GM13976 (cell line): Measurements from ENCODE around the gene CMIP.

ENCODE experiments used
- DNase-seq: peaks from one replicate; pipeline ENCODE4 v3.0.0; 2012; ENCODE audit warnings: low spot score
- in situ Hi-C: fragments of 300-500 bp; cut with MboI; formaldehyde crosslinking; loops from one replicate; pipeline ENCODE4 v1.12.0; 2022; ENCODE audit warnings: low sequenced_read_pairs, mixed read lengths, inconsistent platforms; ENCODE audit not compliant: unreplicated experiment
- TF ChIP-seq, protein P1 (sequence below): IDR thresholded peaks from 2 replicates; pipeline ENCODE4 v1.5.1; 2012; ENCODE audit warnings: borderline replicate concordance, mild to moderate bottlenecking; ENCODE audit not compliant: insufficient read depth; ENCODE audit errors: extremely low read depth, missing control alignments, control extremely low read depth

Gene CMIP

DNA sequence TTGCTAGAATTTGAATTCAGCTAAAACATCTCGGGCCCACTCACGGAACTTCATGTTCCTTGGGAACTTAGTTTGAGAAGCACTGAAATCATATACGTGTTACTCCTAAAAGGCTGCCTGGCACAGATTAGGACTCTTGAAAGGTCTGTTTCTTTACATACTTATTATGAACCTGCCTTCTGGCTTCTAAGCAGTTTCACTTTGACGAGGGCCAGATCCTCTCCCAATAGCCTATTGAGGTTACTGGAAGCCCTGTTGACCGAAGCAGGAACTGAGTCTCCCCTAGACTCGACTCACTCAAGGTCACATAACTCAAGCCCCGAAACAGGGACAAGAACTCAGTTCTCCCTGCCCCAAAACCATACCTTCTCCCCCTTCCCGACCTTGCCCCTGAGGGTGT is 212.6 kb downstream of the CMIP start:
- peak; percentile 54 for DNase-seq
- TF ChIP-seq, protein P1, sequence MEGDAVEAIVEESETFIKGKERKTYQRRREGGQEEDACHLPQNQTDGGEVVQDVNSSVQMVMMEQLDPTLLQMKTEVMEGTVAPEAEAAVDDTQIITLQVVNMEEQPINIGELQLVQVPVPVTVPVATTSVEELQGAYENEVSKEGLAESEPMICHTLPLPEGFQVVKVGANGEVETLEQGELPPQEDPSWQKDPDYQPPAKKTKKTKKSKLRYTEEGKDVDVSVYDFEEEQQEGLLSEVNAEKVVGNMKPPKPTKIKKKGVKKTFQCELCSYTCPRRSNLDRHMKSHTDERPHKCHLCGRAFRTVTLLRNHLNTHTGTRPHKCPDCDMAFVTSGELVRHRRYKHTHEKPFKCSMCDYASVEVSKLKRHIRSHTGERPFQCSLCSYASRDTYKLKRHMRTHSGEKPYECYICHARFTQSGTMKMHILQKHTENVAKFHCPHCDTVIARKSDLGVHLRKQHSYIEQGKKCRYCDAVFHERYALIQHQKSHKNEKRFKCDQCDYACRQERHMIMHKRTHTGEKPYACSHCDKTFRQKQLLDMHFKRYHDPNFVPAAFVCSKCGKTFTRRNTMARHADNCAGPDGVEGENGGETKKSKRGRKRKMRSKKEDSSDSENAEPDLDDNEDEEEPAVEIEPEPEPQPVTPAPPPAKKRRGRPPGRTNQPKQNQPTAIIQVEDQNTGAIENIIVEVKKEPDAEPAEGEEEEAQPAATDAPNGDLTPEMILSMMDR: no peak
- in situ Hi-C loops: no loop called here

DNA sequence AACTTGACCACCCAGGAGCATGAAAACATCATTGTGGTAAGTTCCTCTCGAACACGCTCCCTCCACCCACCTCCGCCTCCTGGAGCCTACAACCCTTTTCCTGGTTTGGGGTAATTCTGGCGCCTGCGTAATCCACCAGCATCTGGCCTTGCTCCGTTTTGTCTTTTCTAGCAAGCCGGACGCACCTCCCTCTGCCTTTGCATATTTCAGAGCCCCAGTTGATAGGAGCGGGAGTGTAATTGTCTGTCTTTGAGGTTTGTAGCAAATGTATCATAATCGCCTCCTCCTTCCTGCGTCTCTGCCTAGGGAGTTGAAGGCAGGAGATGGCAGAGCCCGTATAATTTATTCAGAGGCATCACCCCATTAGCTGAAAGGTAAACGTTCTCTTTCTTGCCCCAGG is 213.2 kb downstream of the CMIP start:
- TF ChIP-seq, protein P1: no peak
- no peak for DNase-seq
- in situ Hi-C loops: no loop called here

DNA sequence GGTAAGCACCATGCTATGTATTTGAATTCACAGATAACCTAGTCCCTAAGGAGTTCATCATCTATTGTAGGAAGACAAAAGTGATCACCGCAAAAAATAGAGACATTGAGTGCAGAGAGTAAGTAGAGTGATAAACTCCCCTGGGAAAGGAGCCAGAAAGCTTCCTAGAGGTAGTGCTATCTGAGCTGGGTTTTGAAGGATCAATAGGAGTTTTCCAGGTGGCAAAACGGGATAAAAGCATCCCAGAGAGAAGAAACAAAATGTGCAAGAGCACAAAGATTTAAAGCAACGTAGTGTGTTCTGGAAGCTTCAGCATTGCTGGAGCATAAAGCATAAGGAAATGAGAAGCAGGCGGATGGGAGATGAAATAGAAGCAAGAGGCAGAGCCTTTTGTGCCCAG is 213.8 kb downstream of the CMIP start:
- TF ChIP-seq, protein P1: no peak
- no peak for DNase-seq
- in situ Hi-C loops: no loop called here

DNA sequence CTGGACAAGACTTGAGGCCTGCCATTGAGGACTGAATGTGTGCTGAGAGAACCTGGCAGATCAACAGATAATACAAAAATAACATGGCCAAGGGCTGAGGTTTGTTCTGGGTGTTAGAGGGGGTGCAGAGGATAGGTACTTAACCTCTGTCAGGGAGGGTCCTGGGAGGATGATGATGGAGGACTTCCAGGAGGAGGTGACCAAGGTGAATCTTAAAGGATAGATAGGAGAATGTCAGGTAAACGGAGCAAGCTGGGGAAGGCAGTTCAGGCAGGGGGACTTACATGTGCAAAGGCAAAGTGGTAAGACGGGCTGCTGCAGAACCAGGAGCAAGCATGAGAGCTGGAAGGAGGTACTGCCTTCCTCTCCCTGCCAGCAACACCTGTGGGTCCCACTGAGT is 214.6 kb downstream of the CMIP start:
- in situ Hi-C loops: no loop called here
- no peak for DNase-seq
- TF ChIP-seq, protein P1: no peak

DNA sequence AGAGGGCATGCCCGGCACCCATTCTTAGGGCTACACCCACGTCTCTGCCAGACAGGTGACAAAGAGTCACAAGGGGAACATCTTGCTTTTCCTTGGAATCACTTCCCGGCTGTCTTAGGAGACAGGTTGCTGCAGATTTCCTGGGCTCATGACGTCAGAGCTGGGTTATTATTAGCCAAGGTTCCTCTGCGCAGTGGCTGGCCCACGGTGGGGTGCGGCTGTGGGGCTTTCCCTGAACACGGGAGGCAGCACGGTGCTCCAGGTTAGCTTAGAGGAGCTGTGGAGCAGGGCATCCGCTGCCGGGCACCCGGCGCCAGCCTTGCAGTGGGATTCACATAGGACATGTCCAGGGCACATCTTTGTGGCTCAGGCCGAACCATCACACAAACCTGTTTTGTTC is 216.5 kb downstream of the CMIP start:
- in situ Hi-C loops: no loop called here
- DNase-seq: no peak
- TF ChIP-seq, protein P1: no peak

DNA sequence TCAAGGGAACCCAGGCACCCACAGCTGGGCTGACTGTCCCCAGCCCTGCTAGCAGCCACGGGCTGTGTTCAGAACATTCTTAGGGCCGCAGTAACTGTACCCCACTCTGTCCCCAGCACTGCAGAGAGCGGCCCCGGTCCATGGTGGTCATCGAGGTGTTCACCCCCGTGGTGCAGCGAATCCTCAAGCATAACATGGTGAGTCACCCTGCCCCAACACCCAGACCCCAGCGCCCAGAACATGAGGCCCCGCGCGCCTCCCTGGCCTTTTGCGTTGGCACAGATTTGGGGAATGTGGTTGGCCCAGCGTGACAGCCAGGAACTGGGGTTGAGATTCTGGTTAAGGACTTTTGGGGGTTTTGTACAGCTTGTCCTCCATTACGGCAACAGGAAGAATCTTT is 219.5 kb downstream of the CMIP start:
- in situ Hi-C loops: no loop called here
- DNase-seq: no peak
- TF ChIP-seq, protein P1: no peak

DNA sequence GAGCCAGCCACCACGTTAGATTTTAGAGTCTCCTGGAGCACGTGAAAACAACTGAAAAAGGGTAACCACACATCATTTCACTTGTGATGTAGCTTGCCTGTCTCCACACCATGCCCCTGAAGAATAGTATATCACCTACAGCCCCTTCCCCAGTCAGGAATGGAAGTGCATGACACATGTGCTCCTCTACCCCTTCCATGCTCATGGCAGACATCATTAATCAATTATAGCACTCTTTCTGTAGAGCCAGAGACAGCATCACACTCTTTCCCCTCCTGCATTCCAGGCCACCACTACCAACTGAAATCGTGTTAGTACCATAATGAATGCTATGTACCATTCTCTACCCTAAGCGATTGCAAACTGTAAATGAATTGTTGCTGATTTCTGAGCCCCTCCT is 221.0 kb downstream of the CMIP start:
- no peak for DNase-seq
- TF ChIP-seq, protein P1: no peak
- in situ Hi-C loops: no loop called here
